ENCODE data around the gene HOXD9.

HOXD9 gene

GRCh38 chr2:176157499-176158185 is 35.1 kb downstream of the HOXD9 start:
- no peak for DNase-seq

GRCh38 chr2:176158186-176158591 is 35.7 kb downstream of the HOXD9 start:
- DNase-seq, result no peak

GRCh38 chr2:176158855-176159662 is 36.5 kb downstream of the HOXD9 start:
- no peak for DNase-seq

- no peak for DNase-seq
Measured at GRCh38 chr2:176159663-176160250, 37.2 kb downstream of the HOXD9 start.

- no peak for DNase-seq
Measured at GRCh38 chr2:176160251-176160985, 37.9 kb downstream of the HOXD9 start.

GRCh38 chr2:176160986-176161824 is 38.7 kb downstream of the HOXD9 start:
- DNase-seq, result no peak

GRCh38 chr2:176161825-176162626 is 39.5 kb downstream of the HOXD9 start:
- no peak for DNase-seq

GRCh38 chr2:176162911-176163671 is 40.6 kb downstream of the HOXD9 start:
- DNase-seq, result no peak

GRCh38 chr2:176163672-176164056 is 41.1 kb downstream of the HOXD9 start:
- no peak for DNase-seq

- DNase-seq, result no peak
Measured at GRCh38 chr2:176164201-176164600, 41.7 kb downstream of the HOXD9 start.

- no peak for DNase-seq
Measured at GRCh38 chr2:176164611-176165369, 42.3 kb downstream of the HOXD9 start.

GRCh38 chr2:176165370-176166050 is 43.0 kb downstream of the HOXD9 start:
- no peak for DNase-seq

- no peak for DNase-seq
Measured at GRCh38 chr2:176166272-176166671, 43.8 kb downstream of the HOXD9 start.

GRCh38 chr2:176167398-176167797 is 44.9 kb downstream of the HOXD9 start:
- no peak for DNase-seq

- no peak for DNase-seq
Measured at GRCh38 chr2:176169181-176169580, 46.7 kb downstream of the HOXD9 start.

- DNase-seq, result no peak
Measured at GRCh38 chr2:176169711-176170110, 47.2 kb downstream of the HOXD9 start.

GRCh38 chr2:176170602-176171305 is 48.2 kb downstream of the HOXD9 start:
- DNase-seq, result no peak

- DNase-seq, result no peak
Measured at GRCh38 chr2:176171351-176172006, 49.0 kb downstream of the HOXD9 start.
